NCI-H2196 (cell line): ENCODE measurements around the gene TLR10.

Experiments
- DNase-seq: peaks from one replicate; lab custom pipeline; 2025; ENCODE audit not compliant: unreplicated experiment; lab: John Stamatoyannopoulos, UW

The TLR10 gene

GRCh38 chr4:38733663-38734062 lies 49.1 kb downstream of the TLR10 start:
- no peak for DNase-seq

GRCh38 chr4:38730830-38731646 lies 51.8 kb downstream of the TLR10 start:
- peak; percentile 9 for DNase-seq

- no peak for DNase-seq
These were observed 52.3 kb downstream of the TLR10 start for GRCh38 chr4:38730493-38730829.

GRCh38 chr4:38728631-38729141 lies 54.1 kb downstream of the TLR10 start:
- DNase-seq, result peak; percentile 83

- no peak for DNase-seq
These were observed 58.3 kb downstream of the TLR10 start for GRCh38 chr4:38724475-38724808.

GRCh38 chr4:38723726-38724474 lies 58.9 kb downstream of the TLR10 start:
- no peak for DNase-seq

GRCh38 chr4:38723114-38723513 lies 59.7 kb downstream of the TLR10 start:
- DNase-seq, result no peak
